H1 (cell line): ENCODE results near the gene BPIFB3. TPM values are rescaled to one million over a fixed set of nuclear protein-coding genes. Genes with fewer than 3 reads are reported as not detected.

Experiments used
- CTCF ChIA-PET: fragments of 300-600 bp; sonication (Branson Sonifier 250); formaldehyde crosslinking; loops from one replicate; lab custom pipeline; 2021; ENCODE audit not compliant: partially characterized antibody; lab: Charles Lee
- POLR2A ChIA-PET: fragments of 300-600 bp; sonication (Branson Sonifier 250); formaldehyde crosslinking; loops from one replicate; lab custom pipeline; 2021; ENCODE audit warnings: inconsistent platforms; ENCODE audit not compliant: partially characterized antibody; lab: Charles Lee
- DNase-seq, 2 experiments: peaks; one replicate each; pipeline versions ENCODE4 v3.0.0 to v3.0.0-alpha.2; 2010 to 2022; ENCODE audit warnings: low spot score in 2 of 2, low read depth in 1 of 2, mixed read lengths in 1 of 2
- FAIRE-seq: peaks from 2 replicates; lab custom pipeline; 2011; peaks lifted over from hg19 to GRCh38; lab: Jason Lieb, UNC
- H2AFZ ChIP-seq: 2 replicates; pipeline ENCODE4 v1.8.1; 2012; ENCODE audit warnings: low read length, inconsistent platforms
- H2AK5ac ChIP-seq: 2 replicates; pipeline ENCODE4 v1.6.1; 2013; ENCODE audit warnings: low read depth, low read length
- H2BK120ac ChIP-seq: replicated peaks from 2 replicates; pipeline ENCODE3; 2013; ENCODE audit warnings: low read depth, low read length, inconsistent platforms
- H2BK12ac ChIP-seq: 2 replicates; pipeline ENCODE4 v1.6.1; 2013; ENCODE audit warnings: low read depth, low read length
- H2BK15ac ChIP-seq: 2 replicates; pipeline ENCODE4 v1.6.1; 2013; ENCODE audit warnings: low read length
- H2BK20ac ChIP-seq: 2 replicates; pipeline ENCODE4 v1.6.1; 2013; ENCODE audit warnings: low read length
- H2BK5ac ChIP-seq: 2 replicates; pipeline ENCODE4 v1.6.1; 2013; ENCODE audit warnings: low read depth, low read length
- H3K14ac ChIP-seq: 2 replicates; pipeline ENCODE4 v1.6.1; 2013; ENCODE audit warnings: inconsistent platforms; ENCODE audit not compliant: insufficient read length
- H3K18ac ChIP-seq: 2 replicates; pipeline ENCODE4 v1.6.1; 2013; ENCODE audit warnings: low read length; ENCODE audit errors: extremely low read depth
- H3K23ac ChIP-seq: 2 replicates; pipeline ENCODE4 v1.6.1; 2013; ENCODE audit warnings: inconsistent platforms; ENCODE audit not compliant: insufficient read length
- H3K23me2 ChIP-seq: 2 replicates; pipeline ENCODE4 v1.6.1; 2013; ENCODE audit warnings: low read depth, low read length
- H3K27ac ChIP-seq: 2 replicates; pipeline ENCODE4 v1.6.1; 2011; ENCODE audit warnings: low read depth, low read length, inconsistent platforms
- H3K27me3 ChIP-seq, 4 experiments: replicated peaks in 1 of 4; 1 replicate in 1 of 4; 2 replicates in 3 of 4; pipeline versions ENCODE4 v1.6.1 to v1.8.1; 2011 to 2013; ENCODE audit warnings: low read length in 3 of 4, mild to moderate bottlenecking in 3 of 4, inconsistent platforms in 2 of 4, mixed read lengths in 2 of 4, moderate library complexity in 1 of 4; ENCODE audit not compliant: control insufficient read depth in 3 of 4, insufficient read depth in 3 of 4; ENCODE audit errors: extremely low read depth in 1 of 4
- H3K36me3 ChIP-seq, 4 experiments: 2 replicates each; pipeline versions ENCODE4 v1.6.1 to v1.8.1; 2011 to 2013; ENCODE audit warnings: mild to moderate bottlenecking in 4 of 4, low read length in 3 of 4, moderate library complexity in 2 of 4, control low read depth in 1 of 4, inconsistent platforms in 1 of 4; ENCODE audit not compliant: insufficient read depth in 4 of 4, control insufficient read depth in 2 of 4
- H3K4ac ChIP-seq: replicated peaks from 2 replicates; pipeline ENCODE3; 2013; ENCODE audit warnings: low read length, low read depth, mixed read lengths, inconsistent platforms; ENCODE audit not compliant: insufficient read length
- H3K4me1 ChIP-seq, 4 experiments: replicated peaks in 1 of 4; 1 replicate in 1 of 4; 2 replicates in 3 of 4; pipeline versions ENCODE4 v1.6.1 to v1.8.1; 2011 to 2013; ENCODE audit warnings: low read length in 3 of 4, inconsistent platforms in 2 of 4, mixed read lengths in 1 of 4; ENCODE audit not compliant: insufficient read depth in 4 of 4, control insufficient read depth in 3 of 4
- H3K4me2 ChIP-seq, 2 experiments: 2 replicates each; pipeline versions ENCODE4 v1.6.1 to v1.8.1; 2011 to 2013; ENCODE audit warnings: low read depth in 2 of 2, low read length in 2 of 2, control low read depth in 1 of 2, inconsistent platforms in 1 of 2, mild to moderate bottlenecking in 1 of 2; ENCODE audit not compliant: insufficient read depth in 1 of 2
- H3K4me3 ChIP-seq, 4 experiments: fragments of 200-600, 300-600 bp in 1 of 4; sonication (generic), shearing (Covaris generic), sonication (Bioruptor Twin) in 1 of 4; 2 replicates each; pipeline versions ENCODE4 v1.5.1 to v1.8.1; 2011 to 2016; ENCODE audit warnings: low read length in 4 of 4, low read depth in 3 of 4, control low read depth in 2 of 4, inconsistent platforms in 2 of 4, mild to moderate bottlenecking in 2 of 4, mixed read lengths in 1 of 4, moderate library complexity in 1 of 4; ENCODE audit not compliant: insufficient read depth in 2 of 4; ENCODE audit errors: extremely low read depth in 1 of 4
- H3K56ac ChIP-seq: replicated peaks from 2 replicates; pipeline ENCODE3; 2013; ENCODE audit warnings: low read depth, mild to moderate bottlenecking, mixed read lengths, low read length, inconsistent platforms; ENCODE audit not compliant: insufficient read length
- H3K79me1 ChIP-seq: 2 replicates; pipeline ENCODE4 v1.6.1; 2013; ENCODE audit warnings: low read depth, low read length, control low read depth
- H3K79me2 ChIP-seq, 2 experiments: 2 replicates each; pipeline versions ENCODE4 v1.6.1 to v1.8.1; 2012 to 2013; ENCODE audit warnings: low read length in 2 of 2, mild to moderate bottlenecking in 2 of 2, inconsistent platforms in 1 of 2; ENCODE audit not compliant: insufficient read depth in 2 of 2, control insufficient read depth in 1 of 2
- H3K9ac ChIP-seq, 4 experiments: replicated peaks in 1 of 4; 1 replicate in 1 of 4; 2 replicates in 3 of 4; pipeline versions ENCODE4 v1.6.1 to v1.8.1; 2011 to 2013; ENCODE audit warnings: low read depth in 3 of 4, low read length in 3 of 4, control low read depth in 2 of 4, mild to moderate bottlenecking in 2 of 4, moderate library complexity in 2 of 4, inconsistent platforms in 1 of 4; ENCODE audit errors: extremely low read depth in 1 of 4
- H3K9me3 ChIP-seq, 2 experiments: 2 replicates each; pipeline versions ENCODE4 v1.6.1 to v1.8.1; 2012 to 2013; ENCODE audit warnings: mild to moderate bottlenecking in 2 of 2, moderate library complexity in 2 of 2, control low read depth in 1 of 2, inconsistent platforms in 1 of 2, low read depth in 1 of 2, low read length in 1 of 2, mixed read lengths in 1 of 2; ENCODE audit not compliant: insufficient read depth in 2 of 2
- H4K20me1 ChIP-seq, 2 experiments: replicated peaks in 1 of 2; 2 replicates each; pipeline versions ENCODE3 to v1.8.1; 2011 to 2013; ENCODE audit warnings: inconsistent platforms in 2 of 2, low read length in 2 of 2, mild to moderate bottlenecking in 1 of 2; ENCODE audit not compliant: insufficient read depth in 2 of 2, control insufficient read depth in 1 of 2
- H4K5ac ChIP-seq: 2 replicates; pipeline ENCODE4 v1.6.1; 2013; ENCODE audit warnings: low read length, low read depth, mixed read lengths, inconsistent platforms; ENCODE audit not compliant: insufficient read length
- H4K8ac ChIP-seq: 2 replicates; pipeline ENCODE4 v1.8.0; 2013; ENCODE audit warnings: mild to moderate bottlenecking, moderate library complexity, low read length, inconsistent platforms; ENCODE audit not compliant: insufficient read depth; ENCODE audit errors: extremely low read depth
- H4K91ac ChIP-seq: replicated peaks from 2 replicates; pipeline ENCODE3; 2013; ENCODE audit warnings: low read length, mixed read lengths, inconsistent platforms; ENCODE audit not compliant: insufficient read length
- BCL11A ChIP-seq, 2 experiments: IDR thresholded peaks; one replicate each; pipeline ENCODE4 v1.6.1; 2011; ENCODE audit warnings: low read depth in 2 of 2, low read length in 2 of 2, mild to moderate bottlenecking in 2 of 2
- CBX5 ChIP-seq: fragments of 300-800, 300-1000 bp; sonication (generic); IDR thresholded peaks from 2 replicates; pipeline ENCODE4 v1.7.1; 2016; ENCODE audit warnings: antibody characterized with exemption, low read length, low read depth
- CREB1 ChIP-seq: IDR thresholded peaks from 2 replicates; pipeline ENCODE4 v1.6.1; 2012; ENCODE audit warnings: inconsistent platforms
- EP300 ChIP-seq, 2 experiments: IDR thresholded peaks; 1 replicate in 1 of 2; 2 replicates in 1 of 2; pipeline ENCODE4 v1.6.1; 2011 to 2012; ENCODE audit warnings: low read depth in 2 of 2, low read length in 2 of 2, mild to moderate bottlenecking in 2 of 2, borderline replicate concordance in 1 of 2, inconsistent platforms in 1 of 2, moderate library complexity in 1 of 2
- HDAC2 ChIP-seq, 2 experiments: fragments of 300-600 bp in 1 of 2; sonication (generic) in 1 of 2; IDR thresholded peaks; 2 replicates each; pipeline ENCODE4 v1.6.1; 2011 to 2012; ENCODE audit warnings: low read depth in 2 of 2, low read length in 2 of 2, mild to moderate bottlenecking in 2 of 2, moderate library complexity in 2 of 2, borderline replicate concordance in 1 of 2, inconsistent platforms in 1 of 2
- KDM1A ChIP-seq: fragments of 200-600, 300-600 bp; sonication (generic); IDR thresholded peaks from 2 replicates; pipeline ENCODE4 v1.7.1; 2016; ENCODE audit warnings: mild to moderate bottlenecking, low read length, borderline replicate concordance
- RNF2 ChIP-seq: fragments of 200-900, 300-1000 bp; sonication (generic); IDR thresholded peaks from 2 replicates; pipeline ENCODE4 v1.7.1; 2016; ENCODE audit warnings: borderline replicate concordance, low read depth, mild to moderate bottlenecking, antibody characterized with exemption, low read length; ENCODE audit not compliant: poor library complexity, severe bottlenecking; ENCODE audit errors: missing control alignments
- SIX5 ChIP-seq: IDR thresholded peaks from 2 replicates; pipeline ENCODE4 v1.6.1; 2011; ENCODE audit warnings: mild to moderate bottlenecking, low read depth, low read length
- SRF ChIP-seq: IDR thresholded peaks from 2 replicates; pipeline ENCODE4 v1.6.1; 2011; ENCODE audit warnings: mild to moderate bottlenecking, low read depth, low read length, moderate library complexity
- WGBS, 2 experiments: shearing (Covaris generic) in 1 of 2; methylation state at CpG; one replicate each; pipeline versions ENCODE4 v1.1.6 to v1.1.7; 2013 to 2015; ENCODE audit warnings: low lambda C conversion rate in 2 of 2, mixed read lengths in 2 of 2, inconsistent platforms in 1 of 2, low coverage in 1 of 2, missing lambda C conversion rate in 1 of 2; ENCODE audit not compliant: insufficient replicate concordance in 2 of 2, insufficient coverage in 1 of 2, insufficient read length in 1 of 2; ENCODE audit errors: extremely low coverage in 1 of 2, missing lambda C conversion rate in 1 of 2; 5-methylcytosine and 5-hydroxymethylcytosine counted together
- polyA plus RNA-seq, 7 experiments: library from polyadenylated mRNA; depleted of rRNA in 3 of 7; stranded (reverse) in 5 of 7; unstranded in 2 of 7; fragments of >200 nt in 5 of 7; fragments of 200-250 nt in 2 of 7; gene quantifications; 1 replicate in 5 of 7; 2 replicates in 1 of 7; 4 replicates in 1 of 7; pipeline versions ENCODE4 v1.2.1 to v1.2.3, GENCODE V29; 2011 to 2013; ENCODE audit warnings: missing spikeins in 2 of 7, mixed read lengths in 2 of 7
- total RNA-seq: library from RNA; stranded (reverse); fragmentation: NEBNext Ultra II Directional; extraction: Animal tissue kit (Norgen Biotek cat#: 25700); gene quantifications from 2 replicates; pipeline ENCODE4 v1.2.1, GENCODE V29; 2021

Gene BPIFB3
- total and polyA plus RNA-seq, 2 of the 8 experiments (the other 6 are each of a cell fraction or from before 2014, with no cell fraction given), result not detected

- Histone ChIP-seq H2BK15ac (no peak overlapping the region), H3K23me2 (no peaks in the 10 kb centered on the region), H2BK120ac (no peak overlapping the region), H4K20me1 (no peaks in the 10 kb centered on the region), H3K18ac (no peak overlapping the region), H4K8ac (no peak overlapping the region), H3K23ac (no peak overlapping the region), H3K27ac (no peak overlapping the region), H3K79me2 (no peaks in the 10 kb centered on the region), H3K4ac (no peak overlapping the region), H3K4me1 (peaks cover 0 to 11% (median 0%) of the 10 kb centered on the region in 4 experiments; a peak in 2 of 7 replicates), H4K91ac (no peak overlapping the region), H3K56ac (no peak overlapping the region), H3K14ac (no peak overlapping the region), H3K36me3 (no peaks in the 10 kb centered on the region), H2BK20ac (no peak overlapping the region), H3K27me3 (no peaks in the 10 kb centered on the region), H4K5ac (no peak overlapping the region), H3K9ac (no peak overlapping the region), H3K4me2 (no peak overlapping the region), H2BK12ac (no peak overlapping the region), H3K79me1 (no peaks in the 10 kb centered on the region), H2BK5ac (no peak overlapping the region), H3K4me3 (no peak overlapping the region), H2AFZ (no peak overlapping the region), H2AK5ac (no peak overlapping the region), H3K9me3 (no peaks in the 10 kb centered on the region)
- no peak for FAIRE-seq
- no peak for DNase-seq
- WGBS, 2 experiments, result 78% methylated on average over 8 of the region's 8 CpGs; no CpG with 5 or more reads in 1 of the 2 experiments
- ChIA-PET CTCF (interaction anchor here (0.9 to 1.1 kb wide), 3 partner anchors 10 to 109 kb away, joined by 3 to 5 read pairs (median 4); no protein-coding TSS in a partner anchor), POLR2A (no interaction called here)
- TF ChIP-seq RNF2 (no peak), CREB1 (no peak), CBX5 (no peak), EP300 (IDR thresholded peaks at IDR 0.05; ENCODE audit: borderline replicate concordance in 1 of 2, low read depth in 2 of 2, low read length in 2 of 2) (no peak), BCL11A (IDR thresholded peaks at IDR 0.05; ENCODE audit: low read depth in 2 of 2, low read length in 2 of 2) (no peak), SRF (no peak), SIX5 (no peak), KDM1A (no peak), HDAC2 (IDR thresholded peaks at IDR 0.05; ENCODE audit: borderline replicate concordance in 1 of 2, low read depth in 2 of 2, low read length in 2 of 2) (no peak)
Observed at GRCh38 chr20:33010674-33011449, 42.8 kb upstream of the BPIFB3 start.
